IPS-15b (cell line): ENCODE data around the gene CAVIN3.

ENCODE experiments used
- H3K27me3 ChIP-seq: one replicate; pipeline ENCODE4 v1.6.1; 2013; ENCODE audit warnings: low read length; ENCODE audit not compliant: control insufficient read depth, insufficient read depth
- H3K36me3 ChIP-seq: one replicate; pipeline ENCODE4 v1.6.1; 2013; ENCODE audit warnings: low read length; ENCODE audit not compliant: control insufficient read depth, insufficient read depth
- H3K4me1 ChIP-seq: one replicate; pipeline ENCODE4 v1.6.1; 2013; ENCODE audit warnings: mild to moderate bottlenecking, low read length; ENCODE audit not compliant: control insufficient read depth, insufficient read depth
- H3K4me3 ChIP-seq: one replicate; pipeline ENCODE4 v1.5.1; 2013; ENCODE audit warnings: low read depth, low read length
- H3K9ac ChIP-seq: one replicate; pipeline ENCODE4 v1.6.1; 2013; ENCODE audit warnings: low read depth, mild to moderate bottlenecking, low read length
- H3K9me3 ChIP-seq: one replicate; pipeline ENCODE4 v1.6.1; 2013; ENCODE audit warnings: mild to moderate bottlenecking, low read length; ENCODE audit not compliant: control insufficient read depth, insufficient read depth

The CAVIN3 gene

DNA sequence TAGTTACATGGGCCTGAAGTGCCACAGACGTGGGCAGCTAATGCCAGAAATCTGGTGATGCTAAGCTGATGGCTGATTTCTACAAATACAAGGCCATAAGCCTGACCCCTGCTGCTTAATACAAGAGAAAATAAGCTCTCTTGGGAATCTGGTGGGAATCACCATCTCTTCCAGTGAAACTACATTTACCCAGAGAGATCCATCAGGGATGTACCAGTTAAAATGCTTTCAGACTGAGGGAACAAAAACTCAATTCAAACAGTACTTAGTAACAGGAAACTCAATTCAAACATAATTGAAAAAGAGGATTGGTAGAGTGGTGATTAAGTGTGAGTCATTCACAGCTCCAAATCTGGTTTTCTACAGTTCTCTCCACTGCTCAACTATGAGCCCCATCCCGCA, 1.7 kb upstream of the CAVIN3 start:
- Histone ChIP-seq H3K9me3 (no peaks in the 10 kb centered on the region), H3K4me1 (peaks cover 25% of the 10 kb centered on the region), H3K4me3 (no peak overlapping the region), H3K9ac (no peak overlapping the region), H3K27me3 (no peaks in the 10 kb centered on the region), H3K36me3 (no peaks in the 10 kb centered on the region)

DNA sequence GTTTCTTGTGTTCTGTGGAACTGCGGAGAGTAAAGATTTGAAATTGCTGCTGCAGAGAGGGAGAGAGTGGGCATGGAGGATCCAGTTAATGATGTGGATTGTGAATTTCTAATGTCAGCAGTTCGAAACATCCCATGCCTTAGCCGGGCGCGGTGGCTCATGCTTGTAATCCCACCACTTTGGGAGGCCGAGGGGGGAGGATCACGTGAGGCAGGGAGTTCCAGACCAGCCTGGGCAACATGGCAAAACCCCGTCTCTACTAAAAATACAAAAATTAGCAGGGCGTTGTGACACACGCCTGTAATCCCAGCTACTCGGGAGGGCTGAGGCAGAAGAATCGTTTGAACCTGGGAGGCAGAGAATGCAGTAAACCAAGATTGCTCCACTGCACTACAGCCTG, 1.1 kb upstream of the CAVIN3 start:
- no peaks in the 10 kb centered on the region for H3K9me3 ChIP-seq
- peaks cover 19% of the 10 kb centered on the region for H3K4me1 ChIP-seq
- no peaks in the 10 kb centered on the region for H3K36me3 ChIP-seq
- H3K9ac ChIP-seq = peak overlapping the region; percentile 97
- H3K4me3 ChIP-seq = peak overlapping the region; percentile 84
- H3K27me3 ChIP-seq = no peaks in the 10 kb centered on the region

DNA sequence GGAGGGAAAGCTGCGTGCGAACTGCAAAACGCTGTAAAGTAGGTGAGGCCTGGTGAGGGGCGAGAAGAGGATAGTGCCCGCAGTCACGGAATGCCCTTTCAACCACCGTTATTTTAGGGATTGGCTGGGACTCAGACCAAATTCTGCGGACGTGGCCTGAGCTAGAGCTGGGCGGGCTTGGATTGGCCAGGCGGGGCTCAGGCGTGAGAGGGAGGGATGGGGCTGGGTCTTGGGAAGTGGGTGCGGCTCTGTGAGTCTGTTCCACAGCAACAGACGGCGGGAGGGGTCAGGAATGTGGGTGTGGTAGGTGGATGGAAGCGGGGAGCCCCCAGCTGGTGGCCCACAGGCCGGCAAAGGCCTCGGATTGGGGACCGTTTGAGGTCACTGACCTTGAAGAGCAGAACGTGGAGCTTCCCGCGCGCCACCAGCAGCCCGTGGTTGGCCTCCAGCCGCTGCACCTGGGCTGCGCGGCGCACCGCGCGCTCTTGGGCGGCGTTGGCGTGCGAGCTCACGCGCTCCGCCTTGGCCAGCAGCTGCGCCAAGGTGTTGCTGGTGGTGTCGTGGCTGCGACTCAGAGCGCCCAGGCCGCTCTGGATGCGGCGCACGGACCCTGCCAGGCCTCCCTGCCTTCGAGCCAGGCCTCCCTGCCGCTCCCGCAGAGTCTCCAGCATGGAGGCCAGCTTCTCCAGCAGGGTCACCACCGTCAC, 444 bp downstream of the CAVIN3 start:
- Histone ChIP-seq H3K9me3 (no peaks in the 10 kb centered on the region), H3K9ac (peak overlapping the region; percentile 97), H3K36me3 (no peaks in the 10 kb centered on the region), H3K4me1 (peaks cover 19% of the 10 kb centered on the region), H3K4me3 (peak overlapping the region; percentile 84), H3K27me3 (no peaks in the 10 kb centered on the region)

DNA sequence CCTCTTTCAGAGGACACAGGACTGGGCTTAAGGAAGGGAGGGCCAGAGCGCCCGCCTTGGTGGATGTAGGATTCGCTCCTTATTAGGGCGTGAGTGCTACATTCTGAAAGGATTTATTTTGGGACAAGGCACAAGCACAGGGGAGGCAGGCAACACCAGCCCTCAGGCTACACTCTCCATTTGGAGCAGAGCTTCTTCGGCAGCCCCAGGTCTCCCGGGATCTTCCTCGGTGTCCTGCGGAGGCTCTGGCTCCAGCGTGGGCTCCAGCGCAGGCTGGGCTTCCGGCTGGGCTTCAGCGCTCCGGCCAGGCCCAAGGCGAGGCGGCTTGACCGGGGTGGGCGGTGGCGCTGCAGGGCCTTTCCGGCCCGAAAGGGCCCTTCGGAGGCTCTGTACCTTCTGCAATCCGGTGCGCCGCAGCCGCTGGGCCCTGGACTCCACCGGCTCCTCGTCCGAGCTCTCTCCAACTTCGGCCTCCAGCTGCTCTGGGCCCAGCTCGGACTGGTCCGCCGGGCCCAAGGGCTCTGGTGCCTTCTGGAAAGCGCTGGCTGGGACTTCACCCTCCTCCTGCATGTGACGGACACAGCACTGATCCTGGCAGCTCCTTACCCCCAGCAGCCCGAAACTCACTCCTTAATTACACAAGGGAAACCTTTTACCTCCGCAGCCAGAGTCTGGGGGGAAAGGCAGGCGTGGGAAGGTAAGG, 1.1 kb downstream of the CAVIN3 start:
- H3K4me1 ChIP-seq = peaks cover 18% of the 10 kb centered on the region
- peak overlapping the region; percentile 84 for H3K4me3 ChIP-seq
- H3K36me3 ChIP-seq = no peaks in the 10 kb centered on the region
- no peaks in the 10 kb centered on the region for H3K27me3 ChIP-seq
- H3K9ac ChIP-seq = peak overlapping the region; percentile 97
- H3K9me3 ChIP-seq = no peaks in the 10 kb centered on the region

DNA sequence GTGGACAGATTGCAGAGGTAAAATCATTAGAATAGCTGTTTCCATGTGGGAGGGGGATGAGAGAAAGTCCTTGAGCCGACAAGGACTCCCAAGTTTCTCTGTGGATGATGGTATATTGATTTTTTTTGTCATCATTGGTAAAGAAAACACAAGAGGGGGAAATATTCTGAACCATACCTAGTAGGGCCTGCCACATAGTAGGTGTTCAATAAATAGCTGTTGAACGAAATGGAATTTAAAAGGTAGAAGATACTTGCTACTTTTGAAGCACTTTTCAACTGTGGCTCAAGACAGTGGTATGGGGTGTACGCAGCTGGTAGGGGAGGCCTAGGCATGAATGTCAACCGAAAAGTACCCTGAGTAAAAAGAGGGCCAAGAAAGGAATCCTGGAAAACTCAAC, 2.1 kb downstream of the CAVIN3 start:
- H3K9me3 ChIP-seq = no peaks in the 10 kb centered on the region
- H3K9ac ChIP-seq = no peak overlapping the region
- peaks cover 12% of the 10 kb centered on the region for H3K4me1 ChIP-seq
- H3K4me3 ChIP-seq = peak overlapping the region; percentile 84
- H3K27me3 ChIP-seq = no peaks in the 10 kb centered on the region
- H3K36me3 ChIP-seq = no peaks in the 10 kb centered on the region

DNA sequence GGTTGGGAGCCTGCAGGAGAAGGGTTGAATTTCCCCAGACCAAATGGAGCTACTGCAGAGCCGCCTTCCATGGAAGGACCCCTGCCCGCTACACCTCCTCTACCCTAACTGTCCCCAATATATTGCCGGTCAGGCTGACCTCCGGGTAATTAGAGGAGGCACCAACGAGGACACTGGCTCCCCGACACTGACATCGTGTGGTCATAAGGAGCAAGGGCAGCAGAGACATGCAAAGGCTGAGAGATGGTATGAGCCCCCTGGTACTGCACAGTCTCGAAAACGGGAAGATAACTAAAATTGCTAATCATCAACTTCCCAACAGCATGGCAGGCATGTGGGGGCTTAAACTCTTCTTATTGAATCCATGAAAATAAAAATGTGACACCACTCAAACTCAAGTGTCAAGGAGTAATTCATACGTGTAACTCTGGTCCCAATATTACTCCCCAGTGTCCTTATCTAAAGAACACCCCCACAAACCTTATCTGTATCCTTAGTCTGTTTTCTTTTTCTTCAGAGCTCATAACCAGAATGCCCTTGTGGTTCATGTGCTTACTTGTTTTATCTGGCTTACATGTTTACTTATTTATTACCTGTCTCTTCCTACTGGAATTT, 4.4 kb downstream of the CAVIN3 start:
- no peaks in the 10 kb centered on the region for H3K36me3 ChIP-seq
- no peak overlapping the region for H3K9ac ChIP-seq
- no peaks in the 10 kb centered on the region for H3K9me3 ChIP-seq
- no peaks in the 10 kb centered on the region for H3K27me3 ChIP-seq
- H3K4me3 ChIP-seq = no peak overlapping the region
- peaks cover 4% of the 10 kb centered on the region for H3K4me1 ChIP-seq

DNA sequence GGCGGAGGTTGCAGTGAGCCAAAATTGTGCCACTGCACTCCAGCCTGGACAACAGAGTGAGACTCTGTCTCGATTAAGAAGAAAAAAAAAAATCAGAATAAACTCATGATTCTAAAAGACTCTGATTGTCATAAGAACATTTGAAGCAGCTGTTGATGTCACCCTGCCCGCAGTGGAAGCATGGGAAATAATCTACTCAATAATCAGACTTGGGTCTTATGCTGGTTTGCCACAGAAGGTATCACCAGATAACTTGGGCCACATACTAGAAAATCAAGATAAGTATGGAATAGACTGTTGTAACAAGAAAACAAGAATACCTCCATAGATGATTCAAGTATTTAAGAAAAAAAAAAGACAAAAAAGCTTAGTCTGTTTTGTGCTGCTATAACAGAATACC, 8.2 kb downstream of the CAVIN3 start:
- H3K4me1 ChIP-seq = no peaks in the 10 kb centered on the region
- H3K9ac ChIP-seq = no peak overlapping the region
- H3K36me3 ChIP-seq = no peaks in the 10 kb centered on the region
- no peaks in the 10 kb centered on the region for H3K9me3 ChIP-seq
- H3K4me3 ChIP-seq = no peak overlapping the region
- H3K27me3 ChIP-seq = no peaks in the 10 kb centered on the region

DNA sequence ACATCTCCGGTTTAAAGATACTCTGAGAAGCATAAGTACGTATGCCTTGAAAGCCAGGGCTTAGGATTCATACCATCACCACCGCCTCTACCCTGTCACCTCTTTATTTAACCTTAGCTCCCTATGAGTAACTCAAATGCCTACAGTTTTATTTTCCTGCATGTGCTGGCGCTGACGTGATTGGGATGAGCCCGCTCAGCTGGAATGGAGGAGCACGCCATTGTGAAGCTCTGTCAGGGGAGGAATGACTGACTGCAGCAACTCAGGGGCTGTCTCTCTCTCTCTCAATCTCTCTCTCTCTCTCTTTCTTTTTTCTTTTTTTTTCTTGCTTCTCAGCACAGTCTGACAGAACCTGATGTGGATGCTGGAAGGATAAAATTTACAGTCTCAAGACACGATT, 12.4 kb downstream of the CAVIN3 start:
- no peaks in the 10 kb centered on the region for H3K9me3 ChIP-seq
- no peak overlapping the region for H3K9ac ChIP-seq
- H3K27me3 ChIP-seq = no peaks in the 10 kb centered on the region
- no peaks in the 10 kb centered on the region for H3K36me3 ChIP-seq
- peaks cover 24% of the 10 kb centered on the region for H3K4me1 ChIP-seq
- no peak overlapping the region for H3K4me3 ChIP-seq

DNA sequence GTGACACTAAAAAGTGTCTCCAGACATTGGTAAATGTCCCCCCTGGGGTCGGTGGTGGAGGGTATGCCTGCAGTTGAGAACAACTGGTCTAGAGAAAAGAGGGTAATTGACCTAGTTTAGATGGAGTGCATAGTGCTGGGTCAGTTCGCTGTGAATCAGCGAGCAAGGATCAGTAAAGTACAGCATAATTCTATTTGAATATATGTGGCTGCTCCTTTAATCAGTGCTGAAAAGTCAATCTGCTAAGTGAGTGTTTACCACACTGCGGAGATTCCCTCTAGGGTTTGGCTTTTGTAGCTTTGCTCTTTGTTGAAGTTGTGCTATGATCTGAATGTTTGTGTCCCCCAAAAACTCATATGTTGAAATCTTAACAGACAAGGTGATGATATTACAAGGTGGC, 15.0 kb downstream of the CAVIN3 start:
- no peak overlapping the region for H3K4me3 ChIP-seq
- H3K36me3 ChIP-seq = no peaks in the 10 kb centered on the region
- H3K9me3 ChIP-seq = no peaks in the 10 kb centered on the region
- H3K27me3 ChIP-seq = no peaks in the 10 kb centered on the region
- no peak overlapping the region for H3K9ac ChIP-seq
- H3K4me1 ChIP-seq = peaks cover 33% of the 10 kb centered on the region

DNA sequence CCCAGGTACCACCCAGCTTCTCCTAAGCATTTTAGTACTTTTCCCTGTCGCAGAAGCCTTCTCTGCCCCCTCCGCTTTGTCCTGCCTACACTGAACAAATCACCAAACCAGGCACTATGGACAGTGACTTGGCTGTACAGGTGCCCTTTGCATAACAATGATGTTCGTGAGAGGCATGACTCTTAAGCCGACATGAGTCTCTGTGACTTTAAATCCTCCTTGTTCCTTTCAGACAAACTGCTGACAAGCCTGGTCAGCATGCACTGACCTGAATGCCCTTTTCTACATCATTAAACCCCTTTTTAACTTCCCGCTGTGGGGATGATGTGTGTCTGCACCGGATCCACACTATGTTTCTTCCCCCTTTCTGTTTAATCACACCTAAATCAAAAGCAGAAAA, 16.6 kb downstream of the CAVIN3 start:
- H3K9me3 ChIP-seq = no peaks in the 10 kb centered on the region
- H3K4me1 ChIP-seq = peaks cover 39% of the 10 kb centered on the region
- no peak overlapping the region for H3K4me3 ChIP-seq
- H3K36me3 ChIP-seq = no peaks in the 10 kb centered on the region
- no peaks in the 10 kb centered on the region for H3K27me3 ChIP-seq
- peak overlapping the region; percentile 12 for H3K9ac ChIP-seq

DNA sequence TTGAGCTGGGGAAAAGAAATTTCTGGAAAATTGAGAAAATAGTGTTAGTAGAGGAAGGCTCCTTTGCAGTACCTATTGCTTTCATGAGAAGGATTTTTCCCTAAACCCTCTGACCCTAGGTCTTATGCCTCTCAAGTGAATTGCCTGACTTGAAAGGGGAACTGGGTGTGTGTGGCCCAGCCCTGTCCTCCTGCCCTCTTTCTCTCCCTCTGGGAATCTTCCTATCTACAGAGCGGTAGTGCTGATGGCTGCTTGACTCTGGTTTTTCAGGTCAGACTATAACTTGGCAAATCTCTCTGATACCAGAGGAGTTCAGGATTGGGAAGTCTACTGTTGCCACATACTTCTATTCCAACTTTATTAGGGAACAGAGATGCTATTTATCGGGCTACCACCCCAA, 19.2 kb downstream of the CAVIN3 start:
- no peak overlapping the region for H3K9ac ChIP-seq
- H3K4me3 ChIP-seq = no peak overlapping the region
- H3K36me3 ChIP-seq = no peaks in the 10 kb centered on the region
- H3K9me3 ChIP-seq = no peaks in the 10 kb centered on the region
- H3K27me3 ChIP-seq = no peaks in the 10 kb centered on the region
- H3K4me1 ChIP-seq = peaks cover 47% of the 10 kb centered on the region

DNA sequence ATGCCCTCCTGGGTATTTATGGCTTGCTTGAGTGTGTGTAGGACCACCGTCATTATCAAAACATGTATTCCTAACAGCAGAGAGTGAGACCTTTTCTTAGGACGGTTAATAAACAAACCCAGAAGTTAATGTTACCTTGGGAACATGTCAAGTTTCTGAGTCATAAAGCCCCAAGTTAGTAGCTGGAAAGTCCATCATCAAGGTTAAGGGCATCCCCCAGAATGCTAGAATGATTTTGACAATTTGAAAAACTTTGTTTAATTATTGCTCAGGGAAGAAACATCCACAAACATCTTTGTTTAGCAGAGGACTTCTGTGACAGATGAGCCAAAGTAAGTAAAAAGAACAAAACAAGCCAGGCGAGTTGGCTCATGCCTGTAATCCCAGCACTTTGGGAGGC, 20.0 kb downstream of the CAVIN3 start:
- H3K4me1 ChIP-seq = peaks cover 47% of the 10 kb centered on the region
- no peaks in the 10 kb centered on the region for H3K36me3 ChIP-seq
- H3K9me3 ChIP-seq = no peaks in the 10 kb centered on the region
- no peaks in the 10 kb centered on the region for H3K27me3 ChIP-seq
- no peak overlapping the region for H3K4me3 ChIP-seq
- H3K9ac ChIP-seq = no peak overlapping the region
